SH-SY5Y (cell line): Measurements from ENCODE around the gene CTNNA3.

Experiments used
- GATA2 ChIP-seq: IDR thresholded peaks from 2 replicates; pipeline ENCODE4 v1.6.1; 2011; ENCODE audit warnings: mild to moderate bottlenecking, low read depth, low read length
- GATA3 ChIP-seq: IDR thresholded peaks from 2 replicates; pipeline ENCODE4 v1.6.1; 2011; ENCODE audit warnings: low read depth, mild to moderate bottlenecking, low read length, moderate library complexity

- TF ChIP-seq GATA3 = no peak
- TF ChIP-seq GATA2 = no peak
Measured at GRCh38 chr10:66349726-66350125, 1346.3 kb downstream of the CTNNA3 start.
